Measurements from ENCODE around the gene SPOUT1. TPM values are rescaled to one million over a fixed set of nuclear protein-coding genes. Genes with fewer than 3 reads are reported as not detected.
A peak's percentile ranks its signal among the peaks of the same experiment; 100 is the strongest.
"Not testable (repeated sequence)": the region's sequence is repeated elsewhere in the genome, so short reads cannot be mapped to it uniquely, and the experiment has no call there.

The SPOUT1 gene
- total RNA-seq, 1 experiment from 2014 or later = 70.4 TPM

DNA sequence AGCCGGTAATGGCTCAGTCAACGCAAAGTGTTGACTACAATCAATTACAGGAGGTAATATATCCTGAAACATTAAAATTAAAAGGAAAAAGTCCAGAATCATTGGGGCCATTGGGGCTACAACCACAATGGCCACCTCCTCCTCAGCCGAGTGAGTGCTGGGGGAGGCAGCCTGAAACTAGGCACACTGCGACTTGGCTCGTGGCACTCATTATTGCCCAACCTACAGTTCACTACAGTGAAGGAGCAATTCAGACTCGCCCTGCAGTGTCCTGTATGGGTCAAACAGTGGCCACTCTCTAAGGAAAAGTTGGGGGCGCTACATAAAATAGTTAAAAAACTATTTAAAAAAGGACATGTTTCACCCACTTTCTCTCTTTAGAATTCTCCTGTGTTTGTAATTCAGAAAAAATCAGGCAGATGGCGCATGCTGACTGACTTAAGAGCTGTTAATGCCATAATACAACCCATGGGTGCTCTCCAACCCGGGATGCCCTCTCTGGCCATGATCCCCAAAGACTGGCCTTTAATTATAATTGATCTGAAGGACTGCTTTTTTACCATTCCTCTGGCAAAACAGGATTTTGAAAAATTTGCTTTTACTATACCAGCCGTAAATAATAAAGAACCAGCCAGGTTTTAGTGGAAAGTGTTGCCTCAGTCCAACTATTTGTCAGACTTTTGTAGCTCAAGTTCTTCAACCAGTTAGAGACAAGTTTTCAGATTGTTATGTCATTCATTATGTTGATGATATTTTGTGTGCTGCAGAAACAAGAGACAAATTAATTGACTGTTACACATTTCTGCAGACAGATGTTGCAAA lies 22.4 kb upstream of the SPOUT1 start:
- POLR2A ChIA-PET; H2AFZ ChIP-seq (ENCODE audit: low read depth, low read length, poor library complexity, severe bottlenecking); H3K4me1 ChIP-seq (ENCODE audit: control insufficient read depth in 1 of 2, insufficient read depth in 2 of 2, low read length in 2 of 2); H3K9ac ChIP-seq (ENCODE audit: low read length); H3K27ac ChIP-seq (ENCODE audit: low read depth, low read length); H3K79me2 ChIP-seq (ENCODE audit: insufficient read depth, low read length); RAD21 ChIA-PET (ENCODE audit: low non-redundant PET in 1 of 2, low total read pairs in 2 of 2, uncharacterized antibody in 2 of 2, unreplicated experiment in 2 of 2); H3K27me3 ChIP-seq (ENCODE audit: insufficient read depth, low read length); BruUV-seq (replicated peaks); H3K4me3 ChIP-seq (replicated peaks in 1 of 2; ENCODE audit: low read depth in 1 of 2, low read length in 2 of 2); H3K36me3 ChIP-seq (ENCODE audit: control insufficient read depth in 1 of 2, insufficient read depth in 2 of 2, low read length in 2 of 2); H3K9me2 ChIP-seq (ENCODE audit: insufficient read depth); H4K20me1 ChIP-seq (ENCODE audit: insufficient read depth); H3K4me2 ChIP-seq (ENCODE audit: low read length): not testable (repeated sequence)
- H3K9me3 ChIP-seq (ENCODE audit: control insufficient read depth in 1 of 2, insufficient read depth in 1 of 2, low read depth in 1 of 2, low read length in 2 of 2) = peaks cover 10% of the 10 kb centered on the region in 2 experiments; a peak in 2 of 4 replicates
- peak; percentile 75 for TF ChIP-seq RAD21 (IDR thresholded peaks at IDR 0.05; ENCODE audit: low read depth)
- TF ChIP-seq, protein P1, sequence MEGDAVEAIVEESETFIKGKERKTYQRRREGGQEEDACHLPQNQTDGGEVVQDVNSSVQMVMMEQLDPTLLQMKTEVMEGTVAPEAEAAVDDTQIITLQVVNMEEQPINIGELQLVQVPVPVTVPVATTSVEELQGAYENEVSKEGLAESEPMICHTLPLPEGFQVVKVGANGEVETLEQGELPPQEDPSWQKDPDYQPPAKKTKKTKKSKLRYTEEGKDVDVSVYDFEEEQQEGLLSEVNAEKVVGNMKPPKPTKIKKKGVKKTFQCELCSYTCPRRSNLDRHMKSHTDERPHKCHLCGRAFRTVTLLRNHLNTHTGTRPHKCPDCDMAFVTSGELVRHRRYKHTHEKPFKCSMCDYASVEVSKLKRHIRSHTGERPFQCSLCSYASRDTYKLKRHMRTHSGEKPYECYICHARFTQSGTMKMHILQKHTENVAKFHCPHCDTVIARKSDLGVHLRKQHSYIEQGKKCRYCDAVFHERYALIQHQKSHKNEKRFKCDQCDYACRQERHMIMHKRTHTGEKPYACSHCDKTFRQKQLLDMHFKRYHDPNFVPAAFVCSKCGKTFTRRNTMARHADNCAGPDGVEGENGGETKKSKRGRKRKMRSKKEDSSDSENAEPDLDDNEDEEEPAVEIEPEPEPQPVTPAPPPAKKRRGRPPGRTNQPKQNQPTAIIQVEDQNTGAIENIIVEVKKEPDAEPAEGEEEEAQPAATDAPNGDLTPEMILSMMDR (IDR thresholded peaks at IDR 0.05 in 2 of 3, conservative IDR thresholded peaks at IDR 0.05 in 1 of 3; ENCODE audit: borderline replicate concordance in 1 of 3, insufficient read depth in 1 of 3, low read depth in 2 of 3, low read length in 2 of 3) = peak; percentile 48 to 71 (median 48)
- CTCF ChIA-PET = interaction anchor here (0.8 to 1.5 kb wide), 4 partner anchors 22 to 96 kb away, joined by 3 to 10 read pairs (median 3); partner anchors contain the start of genes ENDOG and SPOUT1
- intact Hi-C loops (cut with micrococcal nuclease) = loop anchor here (1.0 kb wide), 1 partner anchor 76 kb away; no protein-coding TSS in a partner anchor
- DNase-seq (ENCODE audit: low read depth, low spot score) (peak; percentile 50), ATAC-seq (peak; percentile 78)

DNA sequence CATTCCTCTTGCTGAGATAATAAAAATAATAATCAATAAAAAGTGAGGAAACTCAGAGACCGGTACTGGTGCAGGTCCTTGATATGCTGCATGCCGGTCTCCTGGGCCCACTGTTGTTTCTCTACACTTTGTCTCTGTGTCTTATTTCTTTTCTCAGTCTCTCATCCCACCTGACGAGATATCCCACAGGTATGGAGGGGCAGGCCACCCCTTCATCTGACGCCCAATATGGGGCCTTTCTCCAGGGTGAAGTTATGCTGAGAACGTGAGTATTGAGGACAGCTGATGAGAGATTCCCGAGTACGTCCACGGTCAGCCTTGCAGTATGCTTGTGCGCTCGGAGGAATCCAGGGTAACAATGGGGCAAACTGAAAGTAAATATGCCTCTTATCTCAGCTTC lies 21.4 kb upstream of the SPOUT1 start:
- peaks cover 10% of the 10 kb centered on the region in 2 experiments; a peak in 2 of 4 replicates for H3K9me3 ChIP-seq (ENCODE audit: control insufficient read depth in 1 of 2, insufficient read depth in 1 of 2, low read depth in 1 of 2, low read length in 2 of 2)
- ATAC-seq; CTCF ChIA-PET; RAD21 ChIA-PET (ENCODE audit: low non-redundant PET in 1 of 2, low total read pairs in 2 of 2, uncharacterized antibody in 2 of 2, unreplicated experiment in 2 of 2); DNase-seq (ENCODE audit: low read depth, low spot score); H3K27me3 ChIP-seq (ENCODE audit: insufficient read depth, low read length); intact Hi-C loops (cut with micrococcal nuclease); BruUV-seq (replicated peaks); POLR2A ChIA-PET; H3K4me2 ChIP-seq (ENCODE audit: low read length); H3K9me2 ChIP-seq (ENCODE audit: insufficient read depth); H3K4me1 ChIP-seq (ENCODE audit: control insufficient read depth in 1 of 2, insufficient read depth in 2 of 2, low read length in 2 of 2); H3K36me3 ChIP-seq (ENCODE audit: control insufficient read depth in 1 of 2, insufficient read depth in 2 of 2, low read length in 2 of 2); H3K4me3 ChIP-seq (replicated peaks in 1 of 2; ENCODE audit: low read depth in 1 of 2, low read length in 2 of 2); H4K20me1 ChIP-seq (ENCODE audit: insufficient read depth); H3K27ac ChIP-seq (ENCODE audit: low read depth, low read length); H2AFZ ChIP-seq (ENCODE audit: low read depth, low read length, poor library complexity, severe bottlenecking); H3K79me2 ChIP-seq (ENCODE audit: insufficient read depth, low read length); H3K9ac ChIP-seq (ENCODE audit: low read length): not testable (repeated sequence)

Measured in HCT116 (cell line).